Activated naive CD8-positive, alpha-beta T cell treated with anti-CD3 and anti-CD28 coated beads for 36 hours (primary cell): ENCODE measurements around the gene SDS. TPM values are rescaled to one million over a fixed set of nuclear protein-coding genes. Genes with fewer than 3 reads are reported as not detected.

ENCODE experiments used
- DNase-seq: peaks from one replicate; pipeline ENCODE4 v3.0.0; 2021
- H3K27ac Mint-ChIP-seq: one replicate; pipeline ENCODE4 v1.8.0; 2022; ENCODE audit warnings: mild to moderate bottlenecking, moderate library complexity, mixed read lengths
- H3K27me3 Mint-ChIP-seq: one replicate; pipeline ENCODE4 v1.8.0; 2022; ENCODE audit warnings: mild to moderate bottlenecking, mixed read lengths
- H3K36me3 Mint-ChIP-seq: one replicate; pipeline ENCODE4 v1.8.0; 2021; ENCODE audit warnings: mild to moderate bottlenecking, mixed read lengths
- H3K4me1 Mint-ChIP-seq: one replicate; pipeline ENCODE4 v1.8.0; 2021; ENCODE audit warnings: mixed read lengths
- H3K4me3 Mint-ChIP-seq: one replicate; pipeline ENCODE4 v1.8.0; 2022; ENCODE audit warnings: mild to moderate bottlenecking, moderate library complexity, mixed read lengths
- H3K9me3 Mint-ChIP-seq: one replicate; pipeline ENCODE4 v1.8.0; 2022; ENCODE audit warnings: mixed read lengths
- total RNA-seq, 2 experiments: library from RNA; stranded (reverse); gene quantifications; one replicate each; pipeline ENCODE4 v1.2.3, GENCODE V29; 2021

SDS gene
- total RNA-seq, 2 experiments from 2014 or later: not detected

- Mint-ChIP-seq H3K4me3 (no peak overlapping the region), H3K4me1 (no peaks in the 10 kb centered on the region), H3K9me3 (no peaks in the 10 kb centered on the region), H3K27me3 (peaks cover under 1% of the 10 kb centered on the region), H3K27ac (no peak overlapping the region), H3K36me3 (no peaks in the 10 kb centered on the region)
- DNase-seq: no peak
These were observed 12.5 kb upstream of the SDS start for GRCh38 chr12:113416091-113416754.

GRCh38 chr12:113414519-113415038, 10.9 kb upstream of the SDS start:
- H3K27ac Mint-ChIP-seq: no peak overlapping the region
- H3K4me1 Mint-ChIP-seq: no peaks in the 10 kb centered on the region

GRCh38 chr12:113413488-113413939, 9.8 kb upstream of the SDS start:
- Mint-ChIP-seq H3K9me3 (no peaks in the 10 kb centered on the region), H3K4me1 (no peaks in the 10 kb centered on the region), H3K27ac (no peak overlapping the region), H3K4me3 (no peak overlapping the region), H3K36me3 (no peaks in the 10 kb centered on the region), H3K27me3 (peaks cover 4% of the 10 kb centered on the region)
- no peak for DNase-seq

More at GRCh38 chr12:113414519-113415038, 10.9 kb upstream of the SDS start:
- Mint-ChIP-seq H3K4me3 (no peak overlapping the region), H3K27me3 (peaks cover 4% of the 10 kb centered on the region), H3K9me3 (no peaks in the 10 kb centered on the region), H3K36me3 (no peaks in the 10 kb centered on the region)
- DNase-seq: no peak

GRCh38 chr12:113409462-113410124, 5.9 kb upstream of the SDS start:
- no peak overlapping the region for H3K4me3 Mint-ChIP-seq
- H3K36me3 Mint-ChIP-seq: no peaks in the 10 kb centered on the region
- peaks cover 8% of the 10 kb centered on the region for H3K27me3 Mint-ChIP-seq
- DNase-seq: no peak
- no peaks in the 10 kb centered on the region for H3K9me3 Mint-ChIP-seq
- no peaks in the 10 kb centered on the region for H3K4me1 Mint-ChIP-seq
- H3K27ac Mint-ChIP-seq: no peak overlapping the region

- DNase-seq: no peak
- no peak overlapping the region for H3K27ac Mint-ChIP-seq
- H3K4me3 Mint-ChIP-seq: no peak overlapping the region
- no peaks in the 10 kb centered on the region for H3K9me3 Mint-ChIP-seq
- H3K36me3 Mint-ChIP-seq: no peaks in the 10 kb centered on the region
- peaks cover 15% of the 10 kb centered on the region for H3K27me3 Mint-ChIP-seq
- H3K4me1 Mint-ChIP-seq: no peaks in the 10 kb centered on the region
These were observed 5.1 kb upstream of the SDS start for GRCh38 chr12:113408756-113409298.

GRCh38 chr12:113407931-113408600, 4.4 kb upstream of the SDS start:
- Mint-ChIP-seq H3K36me3 (no peaks in the 10 kb centered on the region), H3K27me3 (peaks cover 15% of the 10 kb centered on the region), H3K9me3 (no peaks in the 10 kb centered on the region), H3K4me1 (no peaks in the 10 kb centered on the region), H3K4me3 (no peak overlapping the region), H3K27ac (no peak overlapping the region)
- no peak for DNase-seq

- H3K4me1 Mint-ChIP-seq: no peaks in the 10 kb centered on the region
- no peak overlapping the region for H3K27ac Mint-ChIP-seq
- H3K4me3 Mint-ChIP-seq: no peak overlapping the region
- H3K9me3 Mint-ChIP-seq: no peaks in the 10 kb centered on the region
- peaks cover 11% of the 10 kb centered on the region for H3K27me3 Mint-ChIP-seq
- DNase-seq: no peak
- no peaks in the 10 kb centered on the region for H3K36me3 Mint-ChIP-seq
These were observed 2.0 kb upstream of the SDS start for GRCh38 chr12:113405694-113406093.

- no peak for DNase-seq
- H3K27me3 Mint-ChIP-seq: peaks cover 11% of the 10 kb centered on the region
- no peak overlapping the region for H3K27ac Mint-ChIP-seq
- H3K4me1 Mint-ChIP-seq: no peaks in the 10 kb centered on the region
- no peak overlapping the region for H3K4me3 Mint-ChIP-seq
- H3K9me3 Mint-ChIP-seq: no peaks in the 10 kb centered on the region
- no peaks in the 10 kb centered on the region for H3K36me3 Mint-ChIP-seq
These were observed 964 bp downstream of the SDS start for GRCh38 chr12:113402586-113403260.

GRCh38 chr12:113401066-113402000, 2.4 kb downstream of the SDS start:
- H3K36me3 Mint-ChIP-seq: no peaks in the 10 kb centered on the region
- DNase-seq: no peak
- H3K9me3 Mint-ChIP-seq: no peaks in the 10 kb centered on the region
- H3K4me1 Mint-ChIP-seq: no peaks in the 10 kb centered on the region
- no peak overlapping the region for H3K4me3 Mint-ChIP-seq
- no peak overlapping the region for H3K27ac Mint-ChIP-seq
- peaks cover 11% of the 10 kb centered on the region for H3K27me3 Mint-ChIP-seq

GRCh38 chr12:113400362-113400761, 3.3 kb downstream of the SDS start:
- no peak overlapping the region for H3K27ac Mint-ChIP-seq
- DNase-seq: no peak

GRCh38 chr12:113399490-113399889, 4.2 kb downstream of the SDS start:
- H3K4me1 Mint-ChIP-seq: no peaks in the 10 kb centered on the region
- no peaks in the 10 kb centered on the region for H3K9me3 Mint-ChIP-seq
- H3K27ac Mint-ChIP-seq: no peak overlapping the region
- H3K36me3 Mint-ChIP-seq: no peaks in the 10 kb centered on the region
- no peak overlapping the region for H3K4me3 Mint-ChIP-seq
- peaks cover 6% of the 10 kb centered on the region for H3K27me3 Mint-ChIP-seq
- DNase-seq: no peak

More at GRCh38 chr12:113400362-113400761, 3.3 kb downstream of the SDS start:
- Mint-ChIP-seq H3K36me3 (no peaks in the 10 kb centered on the region), H3K27me3 (peaks cover 8% of the 10 kb centered on the region), H3K4me1 (no peaks in the 10 kb centered on the region), H3K4me3 (no peak overlapping the region), H3K9me3 (no peaks in the 10 kb centered on the region)

GRCh38 chr12:113398346-113399290, 5.1 kb downstream of the SDS start:
- no peak for DNase-seq
- H3K4me1 Mint-ChIP-seq: no peaks in the 10 kb centered on the region

More at GRCh38 chr12:113398346-113399290, 5.1 kb downstream of the SDS start:
- H3K27me3 Mint-ChIP-seq: no peaks in the 10 kb centered on the region
- no peak overlapping the region for H3K27ac Mint-ChIP-seq
- no peaks in the 10 kb centered on the region for H3K9me3 Mint-ChIP-seq
- no peak overlapping the region for H3K4me3 Mint-ChIP-seq
- H3K36me3 Mint-ChIP-seq: no peaks in the 10 kb centered on the region
